Osteoblast (primary cell): ENCODE measurements around the gene SCYL2. TPM values are rescaled to one million over a fixed set of nuclear protein-coding genes. Genes with fewer than 3 reads are reported as not detected.
"Not testable (repeated sequence)": the region's sequence is repeated elsewhere in the genome, so short reads cannot be mapped to it uniquely, and the experiment has no call there.

Experiments
- DNase-seq: peaks from one replicate; pipeline ENCODE4 v3.0.0; 2011; ENCODE audit warnings: low spot score, mixed read lengths; ENCODE audit not compliant: insufficient read length; ENCODE audit errors: missing footprints
- H2AFZ ChIP-seq: 2 replicates; pipeline ENCODE4 v1.6.0; 2011; ENCODE audit warnings: mild to moderate bottlenecking, low read length
- H3K27ac ChIP-seq: 2 replicates; pipeline ENCODE4 v1.5.1; 2011; ENCODE audit warnings: mild to moderate bottlenecking, low read depth, low read length, moderate library complexity
- H3K27me3 ChIP-seq: 2 replicates; pipeline ENCODE4 v1.6.0; 2012; ENCODE audit warnings: mild to moderate bottlenecking, control low read depth, inconsistent platforms, low read length, moderate library complexity; ENCODE audit not compliant: insufficient read depth
- H3K36me3 ChIP-seq: 2 replicates; pipeline ENCODE4 v1.5.1; 2011; ENCODE audit warnings: mild to moderate bottlenecking, low read length, control low read depth, moderate library complexity; ENCODE audit not compliant: insufficient read depth
- H3K4me1 ChIP-seq: 2 replicates; pipeline ENCODE4 v1.5.1; 2011; ENCODE audit warnings: mild to moderate bottlenecking, low read length, control low read depth, moderate library complexity; ENCODE audit not compliant: insufficient read depth
- H3K4me2 ChIP-seq: 2 replicates; pipeline ENCODE4 v1.6.0; 2011; ENCODE audit warnings: mild to moderate bottlenecking, low read length; ENCODE audit not compliant: insufficient read depth
- H3K4me3 ChIP-seq: fragments of 200-600 bp; sonication (generic); 3 replicates; pipeline ENCODE4 v1.5.1; 2012; ENCODE audit warnings: mild to moderate bottlenecking, low read length, inconsistent platforms; ENCODE audit not compliant: insufficient read depth
- H3K79me2 ChIP-seq: 2 replicates; pipeline ENCODE4 v1.6.0; 2012; ENCODE audit warnings: mild to moderate bottlenecking, low read length, control low read depth, inconsistent platforms; ENCODE audit not compliant: insufficient read depth
- H3K9me3 ChIP-seq: 2 replicates; pipeline ENCODE4 v1.5.1; 2011; ENCODE audit warnings: low read depth, low read length, control low read depth
- H4K20me1 ChIP-seq: 2 replicates; pipeline ENCODE4 v1.6.0; 2012; ENCODE audit warnings: mild to moderate bottlenecking, low read length, control low read depth; ENCODE audit not compliant: insufficient read depth
- CTCF ChIP-seq: IDR thresholded peaks from 2 replicates; pipeline ENCODE4 v1.5.1; 2011; ENCODE audit warnings: mild to moderate bottlenecking, low read depth, low read length, moderate library complexity; ENCODE audit errors: extremely low read depth
- total RNA-seq: library from RNA; depleted of rRNA; stranded (reverse); fragments of >200 nt; gene quantifications from 2 replicates; pipeline ENCODE4 v1.2.3, GENCODE V29; 2012

Gene SCYL2
- total RNA-seq, 1 donor = 64.4 TPM

- H3K4me1 ChIP-seq = no peaks in the 10 kb centered on the region
- H3K79me2 ChIP-seq = no peaks in the 10 kb centered on the region
- H3K36me3 ChIP-seq = peaks cover 25% of the 10 kb centered on the region
- no peak overlapping the region for H3K4me3 ChIP-seq
- H2AFZ ChIP-seq = no peak overlapping the region
- H3K27me3 ChIP-seq = no peaks in the 10 kb centered on the region
- no peak overlapping the region for H3K27ac ChIP-seq
- no peak overlapping the region for H3K4me2 ChIP-seq
- no peaks in the 10 kb centered on the region for H3K9me3 ChIP-seq
- no peak for TF ChIP-seq CTCF
- no peak for DNase-seq
- H4K20me1 ChIP-seq = no peaks in the 10 kb centered on the region
Observed at GRCh38 chr12:100339071-100339470, 72.1 kb downstream of the SCYL2 start.

GRCh38 chr12:100342897-100343296, 75.9 kb downstream of the SCYL2 start:
- H3K9me3 ChIP-seq, DNase-seq, H3K27me3 ChIP-seq, H2AFZ ChIP-seq, H3K79me2 ChIP-seq, H4K20me1 ChIP-seq, H3K4me1 ChIP-seq, H3K4me2 ChIP-seq, H3K27ac ChIP-seq, H3K4me3 ChIP-seq: not testable (repeated sequence)
- peaks cover 11% of the 10 kb centered on the region for H3K36me3 ChIP-seq

- not testable (repeated sequence) for H3K4me2 ChIP-seq, DNase-seq, H2AFZ ChIP-seq
Observed at GRCh38 chr12:100344351-100344750, 77.4 kb downstream of the SCYL2 start.

GRCh38 chr12:100345020-100345767, 78.2 kb downstream of the SCYL2 start:
- Histone ChIP-seq H3K79me2 (no peaks in the 10 kb centered on the region), H3K4me2 (no peak overlapping the region), H3K4me3 (no peak overlapping the region), H3K36me3 (no peaks in the 10 kb centered on the region), H3K4me1 (peaks cover 3% of the 10 kb centered on the region), H2AFZ (no peak overlapping the region), H4K20me1 (no peaks in the 10 kb centered on the region), H3K27me3 (no peaks in the 10 kb centered on the region), H3K9me3 (no peaks in the 10 kb centered on the region), H3K27ac (no peak overlapping the region)
- no peak for TF ChIP-seq CTCF
- no peak for DNase-seq

More at GRCh38 chr12:100344351-100344750, 77.4 kb downstream of the SCYL2 start:
- H3K9me3 ChIP-seq, H3K4me1 ChIP-seq, H3K27ac ChIP-seq, H3K36me3 ChIP-seq, H4K20me1 ChIP-seq, H3K27me3 ChIP-seq, H3K4me3 ChIP-seq, H3K79me2 ChIP-seq: not testable (repeated sequence)

GRCh38 chr12:100346660-100347059, 79.7 kb downstream of the SCYL2 start:
- Histone ChIP-seq H3K4me2 (no peak overlapping the region), H4K20me1 (no peaks in the 10 kb centered on the region), H3K27me3 (no peaks in the 10 kb centered on the region), H3K27ac (no peak overlapping the region), H3K4me1 (peaks cover 3% of the 10 kb centered on the region), H3K9me3 (no peaks in the 10 kb centered on the region), H3K36me3 (no peaks in the 10 kb centered on the region), H2AFZ (no peak overlapping the region), H3K79me2 (no peaks in the 10 kb centered on the region), H3K4me3 (no peak overlapping the region)
- no peak for TF ChIP-seq CTCF
- no peak for DNase-seq
